ENCODE data around the gene CNTN6. TPM values are rescaled to one million over a fixed set of nuclear protein-coding genes. Genes with fewer than 3 reads are reported as not detected.

The CNTN6 gene
- polyA plus RNA-seq, 2 of the 4 experiments (the other 2 are of a cell fraction), result not detected

- no peaks in the 10 kb centered on the region for H3K9me3 ChIP-seq
- CTCF ChIA-PET, result interaction anchor here (0.7 kb wide), 1 partner anchor 36 kb away, joined by 3 read pairs; no protein-coding TSS in a partner anchor
- no peak overlapping the region for H3K4me3 ChIP-seq
- no peak for ATAC-seq
- no peak for DNase-seq (ENCODE audit: low read depth in 1 of 2, low spot score in 1 of 2)
- no peak overlapping the region for H3K4me2 ChIP-seq
- H3K27ac ChIP-seq, result no peak overlapping the region
- TF ChIP-seq NR3C1 (IDR thresholded peaks at IDR 0.05), result no peak
- no peak for TF ChIP-seq GATA3 (IDR thresholded peaks at IDR 0.05; ENCODE audit: borderline replicate concordance)
- TF ChIP-seq, protein P1, sequence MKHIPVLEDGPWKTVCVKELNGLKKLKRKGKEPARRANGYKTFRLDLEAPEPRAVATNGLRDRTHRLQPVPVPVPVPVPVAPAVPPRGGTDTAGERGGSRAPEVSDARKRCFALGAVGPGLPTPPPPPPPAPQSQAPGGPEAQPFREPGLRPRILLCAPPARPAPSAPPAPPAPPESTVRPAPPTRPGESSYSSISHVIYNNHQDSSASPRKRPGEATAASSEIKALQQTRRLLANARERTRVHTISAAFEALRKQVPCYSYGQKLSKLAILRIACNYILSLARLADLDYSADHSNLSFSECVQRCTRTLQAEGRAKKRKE (CRISPR knock-in tag; IDR thresholded peaks at IDR 0.05; ENCODE audit: low read depth), result no peak
- no peak for TF ChIP-seq RNF2 (IDR thresholded peaks at IDR 0.05; ENCODE audit: borderline replicate concordance, low read depth)
- no peak for TF ChIP-seq EHMT2 (IDR thresholded peaks at IDR 0.05; ENCODE audit: low read depth)
- no peak for TF ChIP-seq ZNF302 (CRISPR knock-in tag; IDR thresholded peaks at IDR 0.05)
- TF ChIP-seq, protein P2, sequence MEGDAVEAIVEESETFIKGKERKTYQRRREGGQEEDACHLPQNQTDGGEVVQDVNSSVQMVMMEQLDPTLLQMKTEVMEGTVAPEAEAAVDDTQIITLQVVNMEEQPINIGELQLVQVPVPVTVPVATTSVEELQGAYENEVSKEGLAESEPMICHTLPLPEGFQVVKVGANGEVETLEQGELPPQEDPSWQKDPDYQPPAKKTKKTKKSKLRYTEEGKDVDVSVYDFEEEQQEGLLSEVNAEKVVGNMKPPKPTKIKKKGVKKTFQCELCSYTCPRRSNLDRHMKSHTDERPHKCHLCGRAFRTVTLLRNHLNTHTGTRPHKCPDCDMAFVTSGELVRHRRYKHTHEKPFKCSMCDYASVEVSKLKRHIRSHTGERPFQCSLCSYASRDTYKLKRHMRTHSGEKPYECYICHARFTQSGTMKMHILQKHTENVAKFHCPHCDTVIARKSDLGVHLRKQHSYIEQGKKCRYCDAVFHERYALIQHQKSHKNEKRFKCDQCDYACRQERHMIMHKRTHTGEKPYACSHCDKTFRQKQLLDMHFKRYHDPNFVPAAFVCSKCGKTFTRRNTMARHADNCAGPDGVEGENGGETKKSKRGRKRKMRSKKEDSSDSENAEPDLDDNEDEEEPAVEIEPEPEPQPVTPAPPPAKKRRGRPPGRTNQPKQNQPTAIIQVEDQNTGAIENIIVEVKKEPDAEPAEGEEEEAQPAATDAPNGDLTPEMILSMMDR (IDR thresholded peaks at IDR 0.05), result no peak
- TF ChIP-seq ZSCAN20 (CRISPR knock-in tag; IDR thresholded peaks at IDR 0.05), result no peak
- no peak for TF ChIP-seq FOSL2 (IDR thresholded peaks at IDR 0.05)
- TF ChIP-seq FOSL2 (CRISPR knock-in tag; IDR thresholded peaks at IDR 0.05), result no peak
- no peak for TF ChIP-seq KDM5A (IDR thresholded peaks at IDR 0.05)
- no peak for TF ChIP-seq E2F6 (IDR thresholded peaks at IDR 0.05; ENCODE audit: borderline replicate concordance, low read depth)
- no peak for TF ChIP-seq EP300 (IDR thresholded peaks at IDR 0.05)
- TF ChIP-seq MAFK (IDR thresholded peaks at IDR 0.05; ENCODE audit: partially characterized antibody), result no peak
- TF ChIP-seq ELK1 (IDR thresholded peaks at IDR 0.05; ENCODE audit: low read depth, low read length), result no peak
- no peak for TF ChIP-seq CBX8 (IDR thresholded peaks at IDR 0.05)
- TF ChIP-seq JUN (IDR thresholded peaks at IDR 0.05), result no peak
- TF ChIP-seq CBX2 (IDR thresholded peaks at IDR 0.05; ENCODE audit: borderline replicate concordance, low read depth), result no peak
- TF ChIP-seq POLR2AphosphoS2 (conservative IDR thresholded peaks at IDR 0.05; ENCODE audit: low read length), result no peak
- no peak for TF ChIP-seq PBX3 (IDR thresholded peaks at IDR 0.05)
- no peak for TF ChIP-seq TFCP2L1 (CRISPR knock-in tag; IDR thresholded peaks at IDR 0.05)
- POLR2A ChIA-PET, result no interaction called here
- no peaks in the 10 kb centered on the region for H3K4me1 ChIP-seq
- no peak for FAIRE-seq
Observed at GRCh38 chr3:1326546-1326945, 233.7 kb downstream of the CNTN6 start.

- Histone ChIP-seq H3K4me3 (no peak overlapping the region), H3K4me2 (no peak overlapping the region), H3K9me3 (no peaks in the 10 kb centered on the region), H3K27ac (no peak overlapping the region), H3K4me1 (no peaks in the 10 kb centered on the region)
- DNase-seq (ENCODE audit: low read depth in 1 of 2, low spot score in 1 of 2), result no peak
- 21% methylated on average over 2 of the region's 2 CpGs for WGBS (ENCODE audit: missing lambda C conversion rate)
- CTCF ChIA-PET, result no interaction called here
- POLR2A ChIA-PET, result no interaction called here
- ATAC-seq, result no peak
- no peak for FAIRE-seq
- TF ChIP-seq MAFK (IDR thresholded peaks at IDR 0.05; ENCODE audit: partially characterized antibody) (no peak), ESRRA (IDR thresholded peaks at IDR 0.05; ENCODE audit: borderline replicate concordance, low read length) (no peak)
Observed at GRCh38 chr3:1330107-1330506, 237.3 kb downstream of the CNTN6 start.
